WTC11 (cell line): Measurements from ENCODE around the gene GLRA1. TPM values are rescaled to one million over a fixed set of nuclear protein-coding genes. Genes with fewer than 3 reads are reported as not detected.

Source experiments
- ATAC-seq: fragments of 200-7000 bp; cut with Tn5 transposase; 2 replicates; pipeline ENCODE4 v1.10.0; 2021; ENCODE audit warnings: mild to moderate bottlenecking, moderate library complexity
- CTCF ChIA-PET: fragments of 300-600 bp; sonication (Branson Sonifier 250); formaldehyde crosslinking; loops from one replicate; lab custom pipeline; 2021; ENCODE audit warnings: antibody characterized with exemption; lab: Charles Lee
- POLR2A ChIA-PET: fragments of 350-600 bp; sonication (Branson Sonifier 250); formaldehyde crosslinking; loops from one replicate; lab custom pipeline; 2021; ENCODE audit warnings: antibody characterized with exemption; lab: Charles Lee
- DNase-seq: peaks from one replicate; pipeline ENCODE4 v3.0.0; 2021; ENCODE audit warnings: low spot score
- H3K27ac Mint-ChIP-seq: 2 replicates; pipeline ENCODE4 v1.8.0; 2021; ENCODE audit warnings: mixed read lengths
- H3K27me3 Mint-ChIP-seq: 2 replicates; pipeline ENCODE4 v1.8.0; 2021; ENCODE audit warnings: low read depth, mild to moderate bottlenecking, moderate library complexity, mixed read lengths
- H3K36me3 Mint-ChIP-seq: 2 replicates; pipeline ENCODE4 v1.8.0; 2021; ENCODE audit warnings: mixed read lengths
- H3K4me1 Mint-ChIP-seq: 2 replicates; pipeline ENCODE4 v1.8.0; 2022; ENCODE audit warnings: mixed read lengths
- H3K4me3 Mint-ChIP-seq: 2 replicates; pipeline ENCODE4 v1.8.0; 2021; ENCODE audit warnings: mild to moderate bottlenecking, moderate library complexity, mixed read lengths
- H3K9me3 Mint-ChIP-seq: 2 replicates; pipeline ENCODE4 v1.8.0; 2021; ENCODE audit warnings: mixed read lengths
- MYBL2 ChIP-seq: sonication (generic); formaldehyde crosslinking; IDR thresholded peaks from 2 replicates; pipeline ENCODE4 v1.8.1; 2023; ENCODE audit warnings: mild to moderate bottlenecking, moderate library complexity, missing genetic modification reagents
- PRRX2 ChIP-seq: fragments of 250-450 bp; sonication (Bioruptor Pico); IDR thresholded peaks from 2 replicates; pipeline ENCODE4 v1.8.0; 2021; ENCODE audit warnings: mild to moderate bottlenecking
- SMAD3 ChIP-seq: sonication (generic); formaldehyde crosslinking; IDR thresholded peaks from 2 replicates; pipeline ENCODE4 v1.8.0; 2022; ENCODE audit warnings: missing genetic modification reagents, mild to moderate bottlenecking, borderline replicate concordance
- SOX15 ChIP-seq: fragments of 250-450 bp; sonication (Bioruptor Pico); IDR thresholded peaks from 2 replicates; pipeline ENCODE4 v1.9.0; 2021; ENCODE audit warnings: mild to moderate bottlenecking
- TEAD1 ChIP-seq: sonication (generic); formaldehyde crosslinking; IDR thresholded peaks from 2 replicates; pipeline ENCODE4 v1.8.0; 2022; ENCODE audit warnings: mild to moderate bottlenecking, missing genetic modification reagents
- ZBTB21 ChIP-seq: sonication (generic); formaldehyde crosslinking; IDR thresholded peaks from 2 replicates; pipeline ENCODE4 v1.8.1; 2023; ENCODE audit warnings: mild to moderate bottlenecking, missing genetic modification reagents, borderline replicate concordance
- ZNF121 ChIP-seq: sonication (generic); formaldehyde crosslinking; IDR thresholded peaks from 2 replicates; pipeline ENCODE4 v1.8.0; 2023; ENCODE audit warnings: missing genetic modification reagents
- ZNF138 ChIP-seq: sonication (generic); formaldehyde crosslinking; conservative IDR thresholded peaks from 2 replicates; pipeline ENCODE4 v1.8.1; 2022; ENCODE audit warnings: mild to moderate bottlenecking, moderate library complexity, missing genetic modification reagents
- ZNF219 ChIP-seq: sonication (generic); formaldehyde crosslinking; IDR thresholded peaks from 2 replicates; pipeline ENCODE4 v1.8.0; 2023; ENCODE audit warnings: missing genetic modification reagents, mild to moderate bottlenecking, borderline replicate concordance
- ZNF416 ChIP-seq: fragments of 250-450 bp; sonication (Bioruptor Pico); IDR thresholded peaks from 2 replicates; pipeline ENCODE4 v1.9.0; 2021; ENCODE audit warnings: mild to moderate bottlenecking, inconsistent platforms
- ZNF423 ChIP-seq: fragments of 250-450 bp; sonication (Bioruptor Pico); IDR thresholded peaks from 2 replicates; pipeline ENCODE4 v2.1.2; 2022; ENCODE audit warnings: mild to moderate bottlenecking, moderate library complexity
- total RNA-seq: library from RNA; stranded (reverse); gene quantifications from 3 replicates; pipeline ENCODE4 v1.2.3, GENCODE V29; 2021
- TF ChIP-seq, protein P1 (sequence below): fragments of 250-450 bp; sonication (Bioruptor Pico); IDR thresholded peaks from 2 replicates; pipeline ENCODE4 v1.8.0; 2021; ENCODE audit warnings: mild to moderate bottlenecking
- TF ChIP-seq, protein P2 (sequence below): sonication (generic); formaldehyde crosslinking; IDR thresholded peaks from 2 replicates; pipeline ENCODE4 v1.8.1; 2023; ENCODE audit warnings: mild to moderate bottlenecking, missing genetic modification reagents, moderate library complexity
- TF ChIP-seq, protein P3 (sequence below): sonication (generic); formaldehyde crosslinking; IDR thresholded peaks from 2 replicates; pipeline ENCODE4 v1.8.1; 2022; ENCODE audit warnings: low read depth, missing genetic modification reagents, borderline replicate concordance
- TF ChIP-seq, protein P4 (sequence below): sonication (generic); formaldehyde crosslinking; conservative IDR thresholded peaks from 2 replicates; pipeline ENCODE4 v1.8.1; 2023; ENCODE audit warnings: mild to moderate bottlenecking, low read depth, missing genetic modification reagents, moderate library complexity
- TF ChIP-seq, protein P5 (sequence below): sonication (generic); formaldehyde crosslinking; IDR thresholded peaks from 2 replicates; pipeline ENCODE4 v1.8.1; 2023; ENCODE audit warnings: mild to moderate bottlenecking, missing genetic modification reagents
- TF ChIP-seq, protein P6 (sequence below): sonication (generic); formaldehyde crosslinking; IDR thresholded peaks from 2 replicates; pipeline ENCODE4 v1.8.1; 2023; ENCODE audit warnings: mild to moderate bottlenecking, missing genetic modification reagents, borderline replicate concordance
- TF ChIP-seq, protein P7 (sequence below): sonication (generic); formaldehyde crosslinking; IDR thresholded peaks from 2 replicates; pipeline ENCODE4 v1.8.0; 2022; ENCODE audit warnings: mild to moderate bottlenecking, missing genetic modification reagents

Gene GLRA1
- total RNA-seq, 1 experiment from 2014 or later, result not detected

DNA sequence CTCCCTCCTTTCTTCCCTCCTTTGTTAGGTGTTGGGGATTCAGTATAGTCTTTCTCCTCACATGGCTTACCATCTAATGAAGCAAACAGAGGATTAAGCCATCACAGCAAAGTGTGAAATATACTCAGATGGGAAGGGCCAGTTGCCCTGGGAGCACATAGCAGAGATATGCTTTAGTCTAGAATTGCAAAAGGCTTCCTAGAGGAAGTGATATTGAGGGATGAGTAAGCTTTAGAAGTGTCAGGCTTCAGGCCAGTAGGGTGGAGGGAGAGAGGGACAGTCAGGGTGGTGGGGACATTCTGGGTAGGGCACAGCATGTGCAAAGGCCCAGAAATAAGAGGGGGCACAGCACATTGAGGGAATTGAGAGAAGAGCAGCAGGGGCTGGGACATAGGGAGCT is 46.2 kb upstream of the GLRA1 start (continued):
- TF ChIP-seq ZNF219 (no peak), ZNF423 (CRISPR knock-in tag) (no peak), TEAD1 (CRISPR knock-in tag) (no peak), ZNF121 (CRISPR knock-in tag) (no peak), ZNF138 (no peak), PRRX2 (CRISPR knock-in tag) (no peak)
- TF ChIP-seq, protein P1, sequence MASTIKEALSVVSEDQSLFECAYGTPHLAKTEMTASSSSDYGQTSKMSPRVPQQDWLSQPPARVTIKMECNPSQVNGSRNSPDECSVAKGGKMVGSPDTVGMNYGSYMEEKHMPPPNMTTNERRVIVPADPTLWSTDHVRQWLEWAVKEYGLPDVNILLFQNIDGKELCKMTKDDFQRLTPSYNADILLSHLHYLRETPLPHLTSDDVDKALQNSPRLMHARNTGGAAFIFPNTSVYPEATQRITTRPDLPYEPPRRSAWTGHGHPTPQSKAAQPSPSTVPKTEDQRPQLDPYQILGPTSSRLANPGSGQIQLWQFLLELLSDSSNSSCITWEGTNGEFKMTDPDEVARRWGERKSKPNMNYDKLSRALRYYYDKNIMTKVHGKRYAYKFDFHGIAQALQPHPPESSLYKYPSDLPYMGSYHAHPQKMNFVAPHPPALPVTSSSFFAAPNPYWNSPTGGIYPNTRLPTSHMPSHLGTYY (CRISPR knock-in tag), result no peak
- TF ChIP-seq, protein P2, sequence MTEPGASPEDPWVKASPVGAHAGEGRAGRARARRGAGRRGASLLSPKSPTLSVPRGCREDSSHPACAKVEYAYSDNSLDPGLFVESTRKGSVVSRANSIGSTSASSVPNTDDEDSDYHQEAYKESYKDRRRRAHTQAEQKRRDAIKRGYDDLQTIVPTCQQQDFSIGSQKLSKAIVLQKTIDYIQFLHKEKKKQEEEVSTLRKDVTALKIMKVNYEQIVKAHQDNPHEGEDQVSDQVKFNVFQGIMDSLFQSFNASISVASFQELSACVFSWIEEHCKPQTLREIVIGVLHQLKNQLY (CRISPR knock-in tag), result no peak
- TF ChIP-seq, protein P3, sequence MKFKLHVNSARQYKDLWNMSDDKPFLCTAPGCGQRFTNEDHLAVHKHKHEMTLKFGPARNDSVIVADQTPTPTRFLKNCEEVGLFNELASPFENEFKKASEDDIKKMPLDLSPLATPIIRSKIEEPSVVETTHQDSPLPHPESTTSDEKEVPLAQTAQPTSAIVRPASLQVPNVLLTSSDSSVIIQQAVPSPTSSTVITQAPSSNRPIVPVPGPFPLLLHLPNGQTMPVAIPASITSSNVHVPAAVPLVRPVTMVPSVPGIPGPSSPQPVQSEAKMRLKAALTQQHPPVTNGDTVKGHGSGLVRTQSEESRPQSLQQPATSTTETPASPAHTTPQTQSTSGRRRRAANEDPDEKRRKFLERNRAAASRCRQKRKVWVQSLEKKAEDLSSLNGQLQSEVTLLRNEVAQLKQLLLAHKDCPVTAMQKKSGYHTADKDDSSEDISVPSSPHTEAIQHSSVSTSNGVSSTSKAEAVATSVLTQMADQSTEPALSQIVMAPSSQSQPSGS, result no peak
- TF ChIP-seq, protein P4, sequence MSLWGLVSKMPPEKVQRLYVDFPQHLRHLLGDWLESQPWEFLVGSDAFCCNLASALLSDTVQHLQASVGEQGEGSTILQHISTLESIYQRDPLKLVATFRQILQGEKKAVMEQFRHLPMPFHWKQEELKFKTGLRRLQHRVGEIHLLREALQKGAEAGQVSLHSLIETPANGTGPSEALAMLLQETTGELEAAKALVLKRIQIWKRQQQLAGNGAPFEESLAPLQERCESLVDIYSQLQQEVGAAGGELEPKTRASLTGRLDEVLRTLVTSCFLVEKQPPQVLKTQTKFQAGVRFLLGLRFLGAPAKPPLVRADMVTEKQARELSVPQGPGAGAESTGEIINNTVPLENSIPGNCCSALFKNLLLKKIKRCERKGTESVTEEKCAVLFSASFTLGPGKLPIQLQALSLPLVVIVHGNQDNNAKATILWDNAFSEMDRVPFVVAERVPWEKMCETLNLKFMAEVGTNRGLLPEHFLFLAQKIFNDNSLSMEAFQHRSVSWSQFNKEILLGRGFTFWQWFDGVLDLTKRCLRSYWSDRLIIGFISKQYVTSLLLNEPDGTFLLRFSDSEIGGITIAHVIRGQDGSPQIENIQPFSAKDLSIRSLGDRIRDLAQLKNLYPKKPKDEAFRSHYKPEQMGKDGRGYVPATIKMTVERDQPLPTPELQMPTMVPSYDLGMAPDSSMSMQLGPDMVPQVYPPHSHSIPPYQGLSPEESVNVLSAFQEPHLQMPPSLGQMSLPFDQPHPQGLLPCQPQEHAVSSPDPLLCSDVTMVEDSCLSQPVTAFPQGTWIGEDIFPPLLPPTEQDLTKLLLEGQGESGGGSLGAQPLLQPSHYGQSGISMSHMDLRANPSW (CRISPR knock-in tag), result no peak
- TF ChIP-seq, protein P5, sequence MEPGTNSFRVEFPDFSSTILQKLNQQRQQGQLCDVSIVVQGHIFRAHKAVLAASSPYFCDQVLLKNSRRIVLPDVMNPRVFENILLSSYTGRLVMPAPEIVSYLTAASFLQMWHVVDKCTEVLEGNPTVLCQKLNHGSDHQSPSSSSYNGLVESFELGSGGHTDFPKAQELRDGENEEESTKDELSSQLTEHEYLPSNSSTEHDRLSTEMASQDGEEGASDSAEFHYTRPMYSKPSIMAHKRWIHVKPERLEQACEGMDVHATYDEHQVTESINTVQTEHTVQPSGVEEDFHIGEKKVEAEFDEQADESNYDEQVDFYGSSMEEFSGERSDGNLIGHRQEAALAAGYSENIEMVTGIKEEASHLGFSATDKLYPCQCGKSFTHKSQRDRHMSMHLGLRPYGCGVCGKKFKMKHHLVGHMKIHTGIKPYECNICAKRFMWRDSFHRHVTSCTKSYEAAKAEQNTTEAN, result no peak
- TF ChIP-seq, protein P6, sequence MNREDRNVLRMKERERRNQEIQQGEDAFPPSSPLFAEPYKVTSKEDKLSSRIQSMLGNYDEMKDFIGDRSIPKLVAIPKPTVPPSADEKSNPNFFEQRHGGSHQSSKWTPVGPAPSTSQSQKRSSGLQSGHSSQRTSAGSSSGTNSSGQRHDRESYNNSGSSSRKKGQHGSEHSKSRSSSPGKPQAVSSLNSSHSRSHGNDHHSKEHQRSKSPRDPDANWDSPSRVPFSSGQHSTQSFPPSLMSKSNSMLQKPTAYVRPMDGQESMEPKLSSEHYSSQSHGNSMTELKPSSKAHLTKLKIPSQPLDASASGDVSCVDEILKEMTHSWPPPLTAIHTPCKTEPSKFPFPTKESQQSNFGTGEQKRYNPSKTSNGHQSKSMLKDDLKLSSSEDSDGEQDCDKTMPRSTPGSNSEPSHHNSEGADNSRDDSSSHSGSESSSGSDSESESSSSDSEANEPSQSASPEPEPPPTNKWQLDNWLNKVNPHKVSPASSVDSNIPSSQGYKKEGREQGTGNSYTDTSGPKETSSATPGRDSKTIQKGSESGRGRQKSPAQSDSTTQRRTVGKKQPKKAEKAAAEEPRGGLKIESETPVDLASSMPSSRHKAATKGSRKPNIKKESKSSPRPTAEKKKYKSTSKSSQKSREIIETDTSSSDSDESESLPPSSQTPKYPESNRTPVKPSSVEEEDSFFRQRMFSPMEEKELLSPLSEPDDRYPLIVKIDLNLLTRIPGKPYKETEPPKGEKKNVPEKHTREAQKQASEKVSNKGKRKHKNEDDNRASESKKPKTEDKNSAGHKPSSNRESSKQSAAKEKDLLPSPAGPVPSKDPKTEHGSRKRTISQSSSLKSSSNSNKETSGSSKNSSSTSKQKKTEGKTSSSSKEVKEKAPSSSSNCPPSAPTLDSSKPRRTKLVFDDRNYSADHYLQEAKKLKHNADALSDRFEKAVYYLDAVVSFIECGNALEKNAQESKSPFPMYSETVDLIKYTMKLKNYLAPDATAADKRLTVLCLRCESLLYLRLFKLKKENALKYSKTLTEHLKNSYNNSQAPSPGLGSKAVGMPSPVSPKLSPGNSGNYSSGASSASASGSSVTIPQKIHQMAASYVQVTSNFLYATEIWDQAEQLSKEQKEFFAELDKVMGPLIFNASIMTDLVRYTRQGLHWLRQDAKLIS (CRISPR knock-in tag), result no peak
- TF ChIP-seq, protein P7, sequence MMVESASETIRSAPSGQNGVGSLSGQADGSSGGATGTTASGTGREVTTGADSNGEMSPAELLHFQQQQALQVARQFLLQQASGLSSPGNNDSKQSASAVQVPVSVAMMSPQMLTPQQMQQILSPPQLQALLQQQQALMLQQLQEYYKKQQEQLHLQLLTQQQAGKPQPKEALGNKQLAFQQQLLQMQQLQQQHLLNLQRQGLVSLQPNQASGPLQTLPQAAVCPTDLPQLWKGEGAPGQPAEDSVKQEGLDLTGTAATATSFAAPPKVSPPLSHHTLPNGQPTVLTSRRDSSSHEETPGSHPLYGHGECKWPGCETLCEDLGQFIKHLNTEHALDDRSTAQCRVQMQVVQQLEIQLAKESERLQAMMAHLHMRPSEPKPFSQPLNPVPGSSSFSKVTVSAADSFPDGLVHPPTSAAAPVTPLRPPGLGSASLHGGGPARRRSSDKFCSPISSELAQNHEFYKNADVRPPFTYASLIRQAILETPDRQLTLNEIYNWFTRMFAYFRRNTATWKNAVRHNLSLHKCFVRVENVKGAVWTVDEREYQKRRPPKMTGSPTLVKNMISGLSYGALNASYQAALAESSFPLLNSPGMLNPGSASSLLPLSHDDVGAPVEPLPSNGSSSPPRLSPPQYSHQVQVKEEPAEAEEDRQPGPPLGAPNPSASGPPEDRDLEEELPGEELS (CRISPR knock-in tag), result no peak

DNA sequence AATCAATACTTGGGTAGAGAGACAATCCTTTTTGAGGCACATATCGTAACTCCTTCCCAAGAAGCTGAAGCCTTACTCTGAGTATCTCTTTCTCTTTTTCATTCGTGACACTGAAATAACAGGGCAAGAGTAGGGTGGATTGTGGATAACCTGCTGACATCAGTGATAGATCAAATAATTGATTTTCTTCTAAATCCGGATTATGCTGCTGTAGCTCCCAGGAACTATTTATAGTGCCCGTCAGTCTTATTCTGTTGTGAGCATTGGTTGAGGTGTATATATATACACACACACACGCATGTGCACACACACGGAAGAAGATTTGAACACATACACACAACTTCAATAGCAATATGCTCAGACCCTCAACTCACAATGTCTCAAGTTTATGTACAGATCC is 43.2 kb upstream of the GLRA1 start:
- DNase-seq, result no peak
- CTCF ChIA-PET, result no interaction called here
- POLR2A ChIA-PET, result no interaction called here
- Mint-ChIP-seq H3K4me3 (no peak overlapping the region), H3K27ac (no peak overlapping the region)
- TF ChIP-seq MYBL2 (CRISPR knock-in tag) (no peak), SOX15 (CRISPR knock-in tag) (no peak), SMAD3 (CRISPR knock-in tag) (no peak), ZNF416 (CRISPR knock-in tag) (no peak), ZBTB21 (CRISPR knock-in tag) (no peak)
- TF ChIP-seq, all 79 proteins: peak for 0
- H3K27me3 Mint-ChIP-seq, result no peaks in the 10 kb centered on the region; the same call in 1 of the 2 replicates
- ATAC-seq, result no peak
- peaks cover 10% of the 10 kb centered on the region for H3K4me1 Mint-ChIP-seq
- H3K36me3 Mint-ChIP-seq, result no peaks in the 10 kb centered on the region
- H3K9me3 Mint-ChIP-seq, result peaks cover 4% of the 10 kb centered on the region
